ENCODE data around the gene BCR. TPM values are rescaled to one million over a fixed set of nuclear protein-coding genes. Genes with fewer than 3 reads are reported as not detected.
A peak's percentile ranks its signal among the peaks of the same experiment; 100 is the strongest.

BCR gene
- total RNA-seq, 6 donors from 2014 or later: 47.1 to 105 (median 68.6) TPM

DNA sequence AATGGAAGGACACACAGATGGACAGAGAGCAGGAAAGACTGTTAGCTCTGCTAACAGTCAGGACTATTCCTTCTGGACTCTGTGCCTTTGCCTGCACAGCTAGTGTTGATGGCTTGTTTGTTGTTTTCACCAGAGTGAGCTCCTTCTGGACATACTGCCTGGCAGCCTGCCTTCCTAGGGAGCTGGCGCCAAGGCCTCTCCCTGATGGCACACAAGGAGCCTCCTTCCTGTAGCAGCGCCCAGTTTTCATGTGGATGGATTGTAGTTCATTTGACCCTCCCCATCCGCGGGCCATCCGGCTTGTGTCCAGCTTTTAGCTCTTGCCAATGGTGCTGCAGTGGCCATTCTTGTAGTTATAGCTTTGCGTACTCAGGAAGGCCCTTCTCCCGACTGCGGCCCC, 16.6 kb upstream of the BCR start:
- Histone ChIP-seq H3K4me1 (peaks cover 0 to 20% (median 4%) of the 10 kb centered on the region in 4 donors), H3K27ac (peak overlapping the region in 2 of 4 donors; percentile 13 to 26), H3K4me3 (no peak overlapping the region), H3K36me3 (no peaks in the 10 kb centered on the region), H3K9me3 (no peaks in the 10 kb centered on the region), H3K27me3 (no peaks in the 10 kb centered on the region)
- TF ChIP-seq, protein P1, sequence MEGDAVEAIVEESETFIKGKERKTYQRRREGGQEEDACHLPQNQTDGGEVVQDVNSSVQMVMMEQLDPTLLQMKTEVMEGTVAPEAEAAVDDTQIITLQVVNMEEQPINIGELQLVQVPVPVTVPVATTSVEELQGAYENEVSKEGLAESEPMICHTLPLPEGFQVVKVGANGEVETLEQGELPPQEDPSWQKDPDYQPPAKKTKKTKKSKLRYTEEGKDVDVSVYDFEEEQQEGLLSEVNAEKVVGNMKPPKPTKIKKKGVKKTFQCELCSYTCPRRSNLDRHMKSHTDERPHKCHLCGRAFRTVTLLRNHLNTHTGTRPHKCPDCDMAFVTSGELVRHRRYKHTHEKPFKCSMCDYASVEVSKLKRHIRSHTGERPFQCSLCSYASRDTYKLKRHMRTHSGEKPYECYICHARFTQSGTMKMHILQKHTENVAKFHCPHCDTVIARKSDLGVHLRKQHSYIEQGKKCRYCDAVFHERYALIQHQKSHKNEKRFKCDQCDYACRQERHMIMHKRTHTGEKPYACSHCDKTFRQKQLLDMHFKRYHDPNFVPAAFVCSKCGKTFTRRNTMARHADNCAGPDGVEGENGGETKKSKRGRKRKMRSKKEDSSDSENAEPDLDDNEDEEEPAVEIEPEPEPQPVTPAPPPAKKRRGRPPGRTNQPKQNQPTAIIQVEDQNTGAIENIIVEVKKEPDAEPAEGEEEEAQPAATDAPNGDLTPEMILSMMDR (IDR thresholded peaks at IDR 0.05): no peak
- TF ChIP-seq EP300 (IDR thresholded peaks at IDR 0.05): no peak
- TF ChIP-seq POLR2A (IDR thresholded peaks at IDR 0.05): no peak
- peak in 1 of 2 donors; percentile 19 for TF ChIP-seq POLR2AphosphoS5 (IDR thresholded peaks at IDR 0.05)
- DNase-seq (no peak), ATAC-seq (ENCODE audit: low FRiP score in 2 of 2) (no peak)
- WGBS, 2 donors: 56 to 66% methylated on average over 7 to 8 of the region's 8 CpGs

DNA sequence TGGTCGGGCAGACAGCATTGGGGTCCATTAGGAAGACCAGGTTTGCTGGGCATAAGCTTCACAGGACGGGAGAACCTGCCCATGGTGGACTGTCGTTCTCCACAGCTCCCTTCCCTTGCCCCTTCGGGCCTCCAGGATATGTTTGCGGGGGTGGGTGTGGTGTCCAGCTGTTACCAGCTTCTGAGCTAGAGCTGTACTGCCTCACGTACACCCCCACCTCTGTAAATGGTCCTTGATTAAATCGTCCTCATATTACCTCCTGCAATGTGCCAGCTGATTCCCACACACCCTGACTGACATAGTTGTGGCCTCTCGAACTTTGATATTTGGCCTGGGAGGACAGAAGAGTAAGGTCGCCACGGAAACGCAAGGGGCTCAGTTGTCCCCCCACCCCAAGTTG, 16.2 kb upstream of the BCR start:
- Histone ChIP-seq H3K9me3 (no peaks in the 10 kb centered on the region), H3K4me3 (no peak overlapping the region), H3K27ac (peak overlapping the region in 1 of 4 donors; percentile 13), H3K36me3 (no peaks in the 10 kb centered on the region), H3K27me3 (no peaks in the 10 kb centered on the region), H3K4me1 (peaks cover 0 to 16% (median 4%) of the 10 kb centered on the region in 4 donors)
- ATAC-seq (ENCODE audit: low FRiP score in 2 of 2) (no peak), DNase-seq (no peak)
- WGBS, 2 donors: 67 to 69% methylated on average over 11 of the region's 11 CpGs
- TF ChIP-seq POLR2AphosphoS5 (IDR thresholded peaks at IDR 0.05): no peak
- TF ChIP-seq, protein P1 (IDR thresholded peaks at IDR 0.05): no peak
- TF ChIP-seq EP300 (IDR thresholded peaks at IDR 0.05): no peak
- TF ChIP-seq POLR2A (IDR thresholded peaks at IDR 0.05): no peak

DNA sequence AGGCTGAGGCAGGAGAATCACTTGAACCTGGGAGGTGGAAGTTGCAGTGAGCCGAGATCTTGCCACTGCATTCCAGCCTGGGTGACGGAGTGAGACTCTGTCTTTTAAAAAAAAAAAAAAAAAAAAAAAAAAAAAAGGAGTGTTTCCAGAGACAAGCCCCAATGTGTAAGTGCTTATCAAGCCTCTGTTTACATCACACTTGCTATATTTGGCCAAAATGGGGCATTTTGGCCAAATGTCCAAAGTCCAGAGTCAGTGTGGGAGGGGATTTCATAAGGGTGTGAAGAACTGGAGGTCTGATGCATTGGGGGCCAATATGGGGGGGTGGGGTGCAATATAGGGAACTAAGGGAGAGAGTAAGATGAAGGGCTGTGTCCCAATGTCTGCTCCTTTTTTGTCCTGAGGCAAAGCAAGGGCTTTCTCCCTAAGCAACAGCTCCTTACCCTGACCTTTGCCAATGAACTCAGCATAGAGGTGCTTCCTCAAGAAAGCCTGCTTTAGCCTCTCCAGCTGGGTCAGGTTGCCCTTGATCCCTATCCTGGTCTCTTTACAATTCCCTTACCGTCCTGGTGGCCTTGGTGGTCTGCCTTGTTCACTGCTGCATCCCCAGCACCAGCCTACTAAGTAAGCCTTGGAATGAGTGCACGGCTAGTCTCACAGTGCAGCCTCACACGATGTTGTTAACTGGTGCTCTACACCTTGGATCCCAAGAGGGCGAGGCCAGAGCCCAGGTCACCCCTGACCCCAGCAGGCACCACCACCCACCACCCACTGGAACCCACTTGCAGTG, 14.1 kb upstream of the BCR start:
- no peak for ATAC-seq (ENCODE audit: low FRiP score in 2 of 2)
- H3K9me3 ChIP-seq: no peaks in the 10 kb centered on the region
- TF ChIP-seq POLR2A (IDR thresholded peaks at IDR 0.05): no peak
- no peak for TF ChIP-seq POLR2AphosphoS5 (IDR thresholded peaks at IDR 0.05)
- no peak for TF ChIP-seq EP300 (IDR thresholded peaks at IDR 0.05)
- TF ChIP-seq, protein P1 (IDR thresholded peaks at IDR 0.05): no peak
- H3K4me1 ChIP-seq: peaks cover 0 to 16% (median 4%) of the 10 kb centered on the region in 4 donors
- WGBS, 2 donors: 70 to 82% methylated on average over 5 to 6 of the region's 6 CpGs
- no peak for DNase-seq
- H3K27me3 ChIP-seq: no peaks in the 10 kb centered on the region
- H3K36me3 ChIP-seq: no peaks in the 10 kb centered on the region
- H3K27ac ChIP-seq: no peak overlapping the region
- no peak overlapping the region for H3K4me3 ChIP-seq

DNA sequence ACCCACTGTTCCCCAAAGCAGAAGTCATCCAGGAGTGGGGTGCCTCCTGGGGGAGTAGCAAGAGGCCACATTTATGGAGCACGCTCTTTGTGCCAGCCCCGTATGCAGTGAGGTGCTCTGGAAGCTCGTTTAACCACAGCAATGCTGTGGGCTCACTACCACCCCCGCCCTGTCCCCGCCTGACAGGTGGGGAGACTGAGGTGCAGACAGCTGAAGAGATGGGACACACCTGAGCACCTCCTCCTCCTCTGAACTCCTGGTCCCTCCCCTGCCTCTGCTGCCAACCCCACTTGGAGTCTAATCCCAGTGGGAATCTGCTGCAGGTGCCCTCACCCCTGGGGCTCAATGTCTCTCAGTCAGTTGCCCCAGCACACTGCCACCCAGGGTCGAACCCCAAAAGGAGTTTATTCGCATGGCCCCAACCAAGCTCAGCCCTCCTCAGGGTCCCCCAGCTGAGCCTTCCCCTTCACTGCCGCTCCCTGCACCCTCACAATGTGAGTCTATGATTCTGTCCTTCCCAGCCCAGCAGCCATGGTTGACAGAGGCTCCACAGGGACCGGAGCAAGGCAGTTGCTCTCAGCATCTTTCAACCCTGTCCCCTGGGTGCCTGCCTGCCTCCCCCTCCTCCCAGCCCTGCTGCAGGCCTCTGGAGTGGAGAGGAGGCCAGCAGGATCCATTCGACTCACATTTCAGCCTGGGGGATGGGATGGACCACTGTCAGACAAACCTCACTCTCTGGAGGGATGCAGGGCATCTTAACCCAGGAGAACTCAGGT, 13.3 kb upstream of the BCR start:
- H3K27me3 ChIP-seq: no peaks in the 10 kb centered on the region
- H3K4me1 ChIP-seq: peaks cover 0 to 16% (median 4%) of the 10 kb centered on the region in 4 donors
- no peak for ATAC-seq (ENCODE audit: low FRiP score in 2 of 2)
- no peak for DNase-seq
- no peak overlapping the region for H3K4me3 ChIP-seq
- H3K36me3 ChIP-seq: no peaks in the 10 kb centered on the region
- 85 to 88% methylated on average over 8 to 9 of the region's 10 CpGs for WGBS, 2 donors
- TF ChIP-seq EP300 (IDR thresholded peaks at IDR 0.05) (no peak), POLR2AphosphoS5 (IDR thresholded peaks at IDR 0.05) (no peak), POLR2A (IDR thresholded peaks at IDR 0.05) (no peak)
- no peak overlapping the region for H3K27ac ChIP-seq
- H3K9me3 ChIP-seq: no peaks in the 10 kb centered on the region

DNA sequence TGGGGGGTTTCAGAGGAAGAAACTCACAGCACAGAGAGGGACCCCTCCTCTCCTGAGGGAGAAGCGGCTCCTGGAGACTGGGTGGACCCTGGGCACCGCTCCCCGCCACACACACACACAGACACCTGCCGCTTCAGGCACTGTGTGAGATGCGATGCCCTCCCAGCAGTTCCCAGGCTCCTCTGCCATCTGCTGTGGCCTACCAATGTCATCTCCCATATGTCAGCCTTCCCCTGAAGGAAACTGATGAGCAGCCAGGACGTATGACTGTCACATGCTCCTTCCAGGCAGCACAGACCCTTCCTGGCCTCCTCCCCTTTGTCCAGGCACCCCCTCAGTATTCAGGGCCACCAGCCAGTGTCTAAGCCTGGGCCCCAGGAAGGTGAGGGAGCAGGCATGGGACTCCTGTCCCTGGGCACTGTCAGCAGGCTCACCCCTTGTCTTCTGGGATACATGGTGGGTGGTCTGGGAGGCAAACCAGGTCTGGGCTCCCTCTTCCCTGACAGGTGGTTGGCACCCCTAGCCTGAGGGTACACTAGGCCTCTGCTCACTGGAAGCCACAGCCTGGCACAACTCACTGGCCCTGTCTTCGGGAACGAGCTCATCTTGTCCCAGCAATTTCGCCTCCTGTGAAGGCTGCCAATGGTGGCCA, 11.8 kb upstream of the BCR start:
- no peaks in the 10 kb centered on the region for H3K27me3 ChIP-seq
- H3K36me3 ChIP-seq: no peaks in the 10 kb centered on the region
- ATAC-seq (ENCODE audit: low FRiP score in 2 of 2) (no peak), DNase-seq (no peak)
- WGBS, 2 donors: 88 to 96% methylated on average over 7 to 8 of the region's 9 CpGs
- H3K27ac ChIP-seq: no peak overlapping the region
- H3K4me3 ChIP-seq: no peak overlapping the region
- no peaks in the 10 kb centered on the region for H3K9me3 ChIP-seq
- TF ChIP-seq, protein P1 (IDR thresholded peaks at IDR 0.05): no peak
- TF ChIP-seq EP300 (IDR thresholded peaks at IDR 0.05): no peak
- no peak for TF ChIP-seq POLR2A (IDR thresholded peaks at IDR 0.05)
- no peak for TF ChIP-seq POLR2AphosphoS5 (IDR thresholded peaks at IDR 0.05)
- H3K4me1 ChIP-seq: peaks cover 0 to 9% (median 4%) of the 10 kb centered on the region in 4 donors

All from upper lobe of left lung (tissue), 6 donors.